Osteoblast (primary cell): ENCODE results near the gene S100A9. TPM values are rescaled to one million over a fixed set of nuclear protein-coding genes. Genes with fewer than 3 reads are reported as not detected.
"Not testable (repeated sequence)": the region's sequence is repeated elsewhere in the genome, so short reads cannot be mapped to it uniquely, and the experiment has no call there.

Experiments used
- DNase-seq: peaks from one replicate; pipeline ENCODE4 v3.0.0; 2011; ENCODE audit warnings: low spot score, mixed read lengths; ENCODE audit not compliant: insufficient read length; ENCODE audit errors: missing footprints
- H2AFZ ChIP-seq: 2 replicates; pipeline ENCODE4 v1.6.0; 2011; ENCODE audit warnings: mild to moderate bottlenecking, low read length
- H3K27ac ChIP-seq: 2 replicates; pipeline ENCODE4 v1.5.1; 2011; ENCODE audit warnings: mild to moderate bottlenecking, low read depth, low read length, moderate library complexity
- H3K27me3 ChIP-seq: 2 replicates; pipeline ENCODE4 v1.6.0; 2012; ENCODE audit warnings: mild to moderate bottlenecking, control low read depth, inconsistent platforms, low read length, moderate library complexity; ENCODE audit not compliant: insufficient read depth
- H3K36me3 ChIP-seq: 2 replicates; pipeline ENCODE4 v1.5.1; 2011; ENCODE audit warnings: mild to moderate bottlenecking, low read length, control low read depth, moderate library complexity; ENCODE audit not compliant: insufficient read depth
- H3K4me1 ChIP-seq: 2 replicates; pipeline ENCODE4 v1.5.1; 2011; ENCODE audit warnings: mild to moderate bottlenecking, low read length, control low read depth, moderate library complexity; ENCODE audit not compliant: insufficient read depth
- H3K4me2 ChIP-seq: 2 replicates; pipeline ENCODE4 v1.6.0; 2011; ENCODE audit warnings: mild to moderate bottlenecking, low read length; ENCODE audit not compliant: insufficient read depth
- H3K4me3 ChIP-seq: fragments of 200-600 bp; sonication (generic); 3 replicates; pipeline ENCODE4 v1.5.1; 2012; ENCODE audit warnings: mild to moderate bottlenecking, low read length, inconsistent platforms; ENCODE audit not compliant: insufficient read depth
- H3K79me2 ChIP-seq: 2 replicates; pipeline ENCODE4 v1.6.0; 2012; ENCODE audit warnings: mild to moderate bottlenecking, low read length, control low read depth, inconsistent platforms; ENCODE audit not compliant: insufficient read depth
- H3K9me3 ChIP-seq: 2 replicates; pipeline ENCODE4 v1.5.1; 2011; ENCODE audit warnings: low read depth, low read length, control low read depth
- H4K20me1 ChIP-seq: 2 replicates; pipeline ENCODE4 v1.6.0; 2012; ENCODE audit warnings: mild to moderate bottlenecking, low read length, control low read depth; ENCODE audit not compliant: insufficient read depth
- CTCF ChIP-seq: IDR thresholded peaks from 2 replicates; pipeline ENCODE4 v1.5.1; 2011; ENCODE audit warnings: mild to moderate bottlenecking, low read depth, low read length, moderate library complexity; ENCODE audit errors: extremely low read depth
- total RNA-seq: library from RNA; depleted of rRNA; stranded (reverse); fragments of >200 nt; gene quantifications from 2 replicates; pipeline ENCODE4 v1.2.3, GENCODE V29; 2012

Gene S100A9
- total RNA-seq, 1 donor = 0.36 TPM

DNA sequence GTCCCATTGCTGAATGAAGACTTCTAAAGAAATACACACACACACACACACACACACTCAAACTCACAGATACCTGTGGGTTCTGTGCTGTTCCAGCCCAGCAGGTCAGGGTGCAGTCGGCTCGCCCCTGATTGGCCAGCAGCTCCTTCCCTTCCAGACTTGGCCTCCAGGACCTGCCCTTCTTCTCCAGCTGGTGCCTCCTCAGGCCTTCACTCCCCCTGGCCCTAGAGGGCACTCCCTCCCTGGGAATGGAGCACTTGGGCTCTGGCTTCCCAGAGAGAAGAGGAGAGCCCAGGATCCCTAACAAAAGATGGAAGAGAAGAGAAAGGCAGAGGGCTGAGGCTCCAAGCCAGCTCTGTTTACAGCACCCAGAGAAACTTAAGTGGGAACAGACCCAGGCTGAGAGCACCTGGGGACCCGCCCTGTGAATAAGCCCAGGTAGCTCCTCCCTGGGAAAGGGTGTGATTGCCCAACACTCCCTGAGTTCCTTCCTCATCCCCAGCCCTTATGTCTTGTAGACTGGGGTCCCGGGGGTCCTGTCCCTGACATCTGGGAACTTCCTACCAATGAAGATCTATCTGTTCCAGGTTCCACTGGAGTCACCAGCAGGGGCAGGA is 45.0 kb upstream of the S100A9 start, which contains the start of gene PGLYRP3:
PGLYRP3 (minus strand) TSS at position 383 of the 617 bp plus-strand sequence. CDS start 2,287 bp downstream, outside the sequence.
- Histone ChIP-seq H2AFZ (no peak within 1 kb of the TSS), H3K79me2 (no peaks in the 10 kb centered on the region), H4K20me1 (no peaks in the 10 kb centered on the region), H3K4me1 (no peaks in the 10 kb centered on the region), H3K4me2 (no peak within 1 kb of the TSS), H3K4me3 (no peak within 1 kb of the TSS), H3K27me3 (no peaks in the 10 kb centered on the region), H3K27ac (no peak within 1 kb of the TSS), H3K9me3 (no peaks in the 10 kb centered on the region), H3K36me3 (no peaks in the 10 kb centered on the region)
- TF ChIP-seq CTCF = no peak
- no peak for DNase-seq

DNA sequence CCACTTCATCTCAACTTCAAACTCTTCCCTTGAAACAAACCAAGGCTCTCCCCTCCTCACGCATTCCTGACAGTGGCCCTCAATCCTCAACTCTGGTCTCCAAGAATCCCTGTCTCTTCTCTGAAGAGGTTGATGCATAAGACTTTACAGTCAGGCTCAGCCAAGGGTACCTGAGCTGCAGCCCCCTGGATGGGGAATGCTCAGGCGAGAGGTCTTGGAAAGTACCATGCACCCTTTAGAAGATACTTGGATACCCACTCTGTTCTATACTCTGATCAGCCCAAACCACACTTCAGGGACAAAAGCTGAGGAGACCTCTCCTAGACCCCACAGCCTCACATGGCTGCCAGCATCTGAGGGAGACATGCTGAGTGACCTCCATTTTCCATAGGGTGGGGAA is 44.4 kb upstream of the S100A9 start:
- no peak for TF ChIP-seq CTCF
- DNase-seq = no peak
- Histone ChIP-seq H3K36me3 (no peaks in the 10 kb centered on the region), H3K27me3 (no peaks in the 10 kb centered on the region), H3K4me2 (no peak overlapping the region), H3K4me3 (no peak overlapping the region), H3K27ac (no peak overlapping the region), H3K4me1 (no peaks in the 10 kb centered on the region), H2AFZ (no peak overlapping the region), H3K79me2 (no peaks in the 10 kb centered on the region), H4K20me1 (no peaks in the 10 kb centered on the region), H3K9me3 (no peaks in the 10 kb centered on the region)

GRCh38 chr1:153314388-153314787 is 43.3 kb upstream of the S100A9 start:
- DNase-seq, H3K9me3 ChIP-seq, H3K79me2 ChIP-seq, H3K36me3 ChIP-seq, H3K4me1 ChIP-seq, H4K20me1 ChIP-seq, H3K27ac ChIP-seq, H3K4me3 ChIP-seq, H3K4me2 ChIP-seq, H3K27me3 ChIP-seq, H2AFZ ChIP-seq: not testable (repeated sequence)

DNA sequence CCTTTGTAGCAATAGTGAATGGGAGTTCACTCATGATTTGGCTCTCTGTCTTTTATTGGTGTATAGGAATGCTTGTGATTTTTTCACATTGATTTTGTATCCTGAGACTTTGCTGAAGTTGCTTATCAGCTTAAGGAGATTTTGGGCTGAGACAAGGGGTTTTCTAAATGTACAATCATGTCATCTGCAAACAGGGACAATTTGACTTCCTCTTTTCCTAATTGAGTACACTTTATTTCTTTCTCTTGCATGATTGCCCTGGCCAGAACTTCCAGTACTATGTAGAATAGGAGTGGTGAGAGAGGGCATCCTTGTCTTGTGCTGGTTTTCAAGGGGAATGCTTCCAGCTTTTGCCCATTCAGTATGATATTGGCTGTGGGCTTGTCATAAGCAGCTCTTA is 41.6 kb upstream of the S100A9 start:
- not testable (repeated sequence) for H3K27me3 ChIP-seq, H3K4me1 ChIP-seq, H3K4me3 ChIP-seq, H3K4me2 ChIP-seq, H4K20me1 ChIP-seq, H2AFZ ChIP-seq, H3K36me3 ChIP-seq, H3K9me3 ChIP-seq, H3K79me2 ChIP-seq, H3K27ac ChIP-seq, DNase-seq

DNA sequence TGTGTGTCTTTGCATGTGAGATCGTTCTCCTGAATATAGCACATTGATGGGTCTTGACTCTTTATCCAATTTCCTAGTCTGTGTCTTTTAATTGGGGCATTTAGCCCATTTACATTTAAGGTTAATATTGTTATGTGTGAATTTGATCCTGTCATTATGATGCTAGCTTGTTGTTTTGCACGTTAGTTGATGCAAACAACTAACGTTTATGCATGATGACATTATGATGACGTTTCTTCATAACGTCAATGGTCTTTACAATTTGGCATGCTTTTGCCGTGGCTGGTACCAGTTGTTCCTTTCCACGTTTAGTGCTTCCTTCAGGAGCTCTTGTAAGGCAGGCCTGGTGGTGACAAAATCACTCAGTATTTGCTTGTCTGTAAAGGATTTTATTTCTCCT is 39.5 kb upstream of the S100A9 start:
- H3K36me3 ChIP-seq, H4K20me1 ChIP-seq, H3K27me3 ChIP-seq, H3K79me2 ChIP-seq, DNase-seq, H3K27ac ChIP-seq, H3K4me2 ChIP-seq, H3K4me1 ChIP-seq, H3K4me3 ChIP-seq, H3K9me3 ChIP-seq, H2AFZ ChIP-seq: not testable (repeated sequence)
